NCI-H1092 (cell line): ENCODE data around the gene RECQL5.
"Not testable (repeated sequence)": the region's sequence is repeated elsewhere in the genome, so short reads cannot be mapped to it uniquely, and the experiment has no call there.

Experiments used
- DNase-seq: peaks from one replicate; lab custom pipeline; 2025; lab: John Stamatoyannopoulos, UW

RECQL5 gene

DNA sequence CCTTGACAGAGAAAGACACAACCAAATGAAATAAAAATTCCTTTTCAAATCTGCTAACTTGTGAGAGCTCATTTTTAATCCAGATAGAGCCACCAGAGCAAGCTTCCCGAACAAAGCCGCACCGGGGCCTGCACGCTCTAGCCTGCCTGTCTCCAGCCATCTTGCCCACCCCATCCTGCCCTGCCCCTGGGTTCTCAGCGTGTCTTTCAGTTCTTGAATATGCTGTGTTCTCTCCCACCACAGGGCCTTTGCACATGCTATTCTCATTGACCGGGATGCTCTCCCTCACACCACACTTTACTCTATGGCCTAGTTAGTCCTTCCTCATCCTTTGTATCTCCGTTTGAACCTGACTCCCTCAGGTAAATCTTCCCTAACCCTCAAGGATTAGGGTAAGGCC, 19.0 kb downstream of the RECQL5 start:
- no peak for DNase-seq

DNA sequence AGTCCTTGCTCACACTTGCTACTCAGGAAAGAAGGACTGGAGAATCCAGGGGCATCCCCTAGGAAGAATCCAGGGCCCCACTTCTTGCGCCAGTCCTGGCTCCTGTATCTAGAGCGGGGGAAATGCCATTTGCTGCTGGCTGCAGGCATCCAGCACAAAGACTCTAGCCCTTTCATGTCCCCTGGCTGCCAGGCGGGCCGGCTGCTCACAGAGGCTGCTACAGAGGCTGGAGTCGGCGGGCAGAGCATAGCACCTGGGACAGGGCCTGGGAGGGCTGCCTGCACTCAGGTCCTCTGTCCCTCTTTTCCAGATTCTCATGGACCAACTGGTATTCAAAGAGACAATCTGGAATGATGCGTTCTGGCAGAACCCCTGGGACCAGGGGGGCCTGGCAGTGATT, 19.9 kb downstream of the RECQL5 start:
- no peak for DNase-seq

DNA sequence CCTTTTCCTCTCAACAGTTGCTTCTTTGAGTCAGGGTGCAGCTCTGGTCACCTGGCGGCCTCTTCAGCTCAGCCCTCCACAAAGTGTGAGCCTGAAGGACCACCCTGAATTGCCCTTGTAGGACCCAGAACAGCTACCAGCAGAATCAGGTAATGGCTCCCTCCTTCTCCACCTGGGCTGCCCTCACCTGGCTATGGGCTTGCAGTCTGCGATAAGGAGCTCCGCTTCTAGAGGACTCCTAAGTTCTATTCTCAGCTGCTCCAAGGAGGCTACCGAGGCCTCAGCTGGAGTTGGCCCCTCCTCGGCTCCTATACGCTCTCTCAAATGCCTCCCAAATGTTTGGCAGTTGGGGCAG, 20.3 kb downstream of the RECQL5 start:
- DNase-seq: no peak

DNA sequence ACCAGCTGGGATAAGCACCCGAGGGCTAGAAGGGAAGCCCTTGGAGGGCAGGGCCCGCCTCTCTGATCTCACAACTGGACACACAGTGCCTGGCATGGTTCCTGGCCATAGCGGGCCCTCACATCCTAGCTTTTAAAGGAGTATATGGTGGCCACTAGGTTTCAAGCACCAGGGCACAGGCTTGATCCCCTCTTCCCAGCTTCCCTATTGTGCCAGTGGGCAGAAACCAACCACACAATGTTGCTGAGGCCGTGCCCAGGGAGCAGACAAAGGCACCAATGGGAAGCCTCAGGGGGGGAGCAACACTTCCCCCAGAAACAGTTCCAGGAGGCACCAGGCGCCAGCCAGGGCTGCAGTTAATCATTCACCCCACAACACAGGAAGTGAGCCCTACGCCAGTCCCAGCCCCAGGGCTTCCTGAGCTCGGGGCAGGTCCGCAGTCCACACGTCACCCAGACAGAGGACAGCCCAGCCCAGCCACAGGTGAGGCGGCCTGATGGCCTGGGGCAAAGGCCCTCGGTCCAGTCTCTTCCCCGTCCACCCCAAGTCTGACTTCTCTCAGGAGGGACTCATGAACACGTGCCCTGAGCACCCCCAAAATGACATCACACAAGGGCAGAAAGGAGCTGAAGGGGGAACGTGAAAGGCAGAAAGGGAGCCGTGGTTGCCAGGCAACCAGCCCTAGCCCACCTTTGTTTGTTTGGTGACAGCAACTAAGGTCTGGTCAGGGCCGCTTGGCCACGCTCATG, 20.9 kb downstream of the RECQL5 start:
- no peak for DNase-seq

DNA sequence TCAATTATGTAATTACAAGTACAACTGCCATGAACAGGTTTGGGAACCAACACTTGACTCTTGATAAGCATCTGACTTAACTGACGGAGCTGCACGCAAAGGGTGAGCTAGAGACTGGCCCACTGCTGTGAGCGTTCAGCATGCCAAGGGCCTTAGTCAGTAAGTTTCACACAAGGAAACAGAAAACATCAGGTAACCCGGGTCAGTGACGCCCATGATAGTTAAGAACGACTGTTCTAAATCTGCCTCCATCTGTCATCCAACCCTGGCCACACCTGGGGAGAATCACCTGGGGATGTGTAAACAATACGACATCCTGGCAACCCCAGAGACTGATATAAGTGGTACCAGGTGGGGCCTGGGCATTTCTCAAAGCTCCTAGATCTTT, 21.5 kb downstream of the RECQL5 start:
- no peak for DNase-seq

DNA sequence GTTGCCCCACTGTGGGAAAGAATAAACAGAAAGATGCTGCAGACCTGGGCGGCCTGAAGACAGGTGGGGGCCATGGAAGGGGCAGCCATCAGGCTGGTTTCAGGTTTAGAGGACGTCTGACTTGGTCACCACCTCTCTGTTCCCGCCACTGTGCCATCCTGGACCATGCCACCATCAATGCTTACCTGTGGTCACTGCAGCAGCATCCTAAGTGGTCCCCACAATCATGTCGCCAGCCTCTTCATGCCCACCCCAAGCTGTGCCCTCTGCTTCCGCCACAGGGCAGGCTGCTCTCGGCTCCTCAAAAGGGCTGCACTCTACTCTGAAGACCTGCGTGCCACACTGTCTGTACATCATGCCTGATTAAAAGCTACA, 23.3 kb downstream of the RECQL5 start:
- DNase-seq: no peak

DNA sequence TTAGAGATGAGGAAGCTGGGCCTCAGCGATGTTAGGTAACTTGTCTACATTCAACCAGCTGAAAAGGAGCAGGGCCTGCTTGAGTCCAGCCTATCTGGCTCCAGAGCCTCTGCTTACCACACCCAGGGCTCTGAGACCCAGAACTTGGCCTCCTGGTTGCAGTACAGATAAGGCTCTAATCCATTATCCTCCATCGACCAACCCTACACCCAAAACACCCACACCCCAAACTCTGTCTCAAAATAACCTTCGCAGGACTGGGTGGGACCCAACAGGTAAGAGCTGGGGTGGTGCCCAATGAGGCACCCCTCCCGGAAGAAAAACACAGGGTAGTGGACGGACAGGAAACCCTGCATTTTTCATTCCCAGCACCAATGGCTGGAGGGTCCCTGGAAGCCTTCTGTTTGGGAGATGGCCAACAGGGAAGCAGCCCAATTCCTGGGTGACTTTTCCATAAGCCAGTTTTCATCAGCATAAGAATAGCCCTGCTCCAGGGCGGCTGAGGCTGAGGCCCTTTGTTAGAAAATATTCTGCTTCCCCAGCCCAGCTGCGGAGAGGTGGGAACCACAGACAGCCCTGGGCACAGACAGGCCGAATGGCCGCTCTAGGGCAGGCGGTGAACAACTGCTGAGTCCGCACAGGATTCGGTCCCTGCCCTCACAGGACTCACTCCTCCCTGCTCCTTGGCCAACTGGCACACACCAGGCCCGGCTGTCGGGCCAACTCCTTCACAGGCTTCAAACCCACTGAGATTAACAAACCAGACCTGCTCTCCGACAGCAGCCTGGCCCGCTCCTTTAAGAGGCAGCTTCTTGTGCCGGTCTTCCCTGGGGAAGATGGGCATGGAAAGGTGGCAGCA, 23.9 kb downstream of the RECQL5 start:
- no peak for DNase-seq

DNA sequence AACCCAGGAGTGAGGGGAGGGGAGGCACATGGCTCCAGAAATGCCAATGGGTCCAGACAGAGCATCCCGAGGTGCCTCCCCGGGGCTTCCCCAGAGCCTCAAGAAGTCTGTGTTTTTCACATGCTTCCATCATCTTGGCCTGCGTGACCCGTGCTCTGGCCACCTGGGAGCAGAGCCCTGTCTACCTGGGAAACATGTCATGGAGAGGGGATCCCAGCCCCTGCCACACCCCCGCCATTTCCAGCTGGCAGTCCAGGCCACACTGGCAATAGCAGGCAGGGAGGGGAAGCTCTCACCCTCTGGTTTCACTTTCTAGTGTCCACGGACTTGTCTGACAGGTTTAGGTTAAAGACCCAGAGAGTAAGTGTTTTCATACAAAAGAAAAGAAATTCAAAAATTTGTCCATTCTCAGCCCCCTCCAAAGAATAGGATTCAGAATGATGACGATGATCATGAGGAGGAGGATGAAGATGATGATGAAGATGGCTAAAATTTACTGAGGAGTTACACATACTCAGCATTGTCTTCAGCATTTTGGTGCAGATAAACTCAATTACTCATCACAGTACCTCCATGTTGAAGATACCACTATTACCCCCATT, 24.7 kb downstream of the RECQL5 start:
- DNase-seq: no peak

DNA sequence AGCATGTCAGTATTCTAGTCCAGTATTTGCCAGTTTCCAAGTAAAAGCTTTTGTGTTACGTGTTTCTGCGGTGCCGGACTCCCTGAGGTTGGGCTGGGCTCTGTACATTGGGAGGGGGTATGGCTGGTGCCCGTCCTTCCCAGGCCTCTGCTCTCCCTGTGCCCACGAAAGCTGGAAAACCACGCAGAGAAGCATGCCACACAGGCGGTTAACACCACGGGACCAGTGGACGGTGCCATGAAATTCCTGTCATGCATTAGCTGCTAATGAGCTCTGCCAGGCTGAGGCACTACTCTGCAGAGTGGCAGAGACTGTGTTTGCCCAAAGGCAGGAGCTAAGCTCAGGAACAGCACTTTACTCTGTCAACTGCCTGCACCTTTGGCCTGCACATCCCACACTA, 25.6 kb downstream of the RECQL5 start:
- DNase-seq: no peak

DNA sequence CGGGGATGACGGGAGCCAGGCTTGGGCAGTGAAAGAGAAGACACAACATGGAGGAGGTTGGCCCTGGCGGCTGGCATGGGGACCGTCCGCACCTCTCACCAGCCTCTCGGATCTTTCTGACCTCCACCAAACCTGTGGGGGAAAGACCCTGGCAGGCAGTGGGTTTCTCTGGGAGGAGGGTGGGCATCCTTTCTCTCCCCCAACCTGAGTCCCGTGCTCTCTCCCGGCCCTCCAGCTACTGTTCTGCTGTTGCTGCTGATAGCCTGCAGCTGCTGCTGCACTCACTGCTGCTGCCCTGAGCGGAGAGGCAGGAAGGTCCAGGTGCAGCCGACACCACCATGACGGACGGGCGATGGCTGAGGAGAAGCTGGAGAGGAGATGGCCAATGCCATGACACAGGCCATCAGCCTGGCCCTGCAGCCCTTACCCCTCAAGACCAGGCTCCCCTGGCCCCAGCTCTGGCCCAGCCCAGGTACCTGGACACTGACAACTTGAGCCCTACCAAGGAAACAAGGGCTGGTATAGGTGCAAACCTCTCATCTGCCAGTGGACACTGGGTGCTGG, 26.3 kb downstream of the RECQL5 start:
- no peak for DNase-seq

DNA sequence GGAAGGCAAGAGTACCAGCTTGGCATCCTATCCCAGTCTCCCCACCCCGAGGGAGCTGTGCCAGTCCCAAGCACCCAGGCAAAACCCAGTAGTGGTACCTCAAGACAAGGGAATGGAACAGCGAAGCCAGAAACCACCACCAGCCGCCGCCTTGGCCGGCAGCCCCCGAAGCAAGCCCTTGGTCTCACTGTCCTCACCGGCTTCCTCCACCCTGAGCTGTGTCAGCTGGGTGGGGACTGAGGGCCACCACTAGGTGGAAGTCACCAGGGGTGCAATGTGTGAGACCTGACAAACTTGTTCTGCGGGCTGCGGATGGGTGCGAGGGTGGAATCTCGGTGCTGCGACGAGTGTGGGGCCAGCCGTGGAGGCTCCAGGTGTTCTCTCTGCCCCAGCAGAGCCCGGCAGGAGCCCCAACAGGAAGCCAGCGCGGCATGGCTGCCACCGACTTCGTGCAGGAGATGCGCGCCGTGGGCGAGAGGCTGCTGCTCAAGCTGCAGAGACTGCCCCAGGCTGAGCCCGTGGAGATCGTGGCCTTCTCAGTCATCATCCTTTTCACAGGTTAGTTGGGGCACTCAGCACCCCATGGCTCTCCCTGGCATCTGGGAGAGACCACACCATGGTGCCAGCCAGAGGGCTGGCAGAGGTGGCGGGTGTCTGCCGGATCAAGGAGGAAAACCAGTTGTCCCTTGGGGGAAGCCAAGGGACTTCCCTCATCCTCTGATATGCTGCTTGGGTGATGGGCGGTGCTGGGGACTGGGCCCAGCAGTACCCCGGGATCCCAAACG, 27.0 kb downstream of the RECQL5 start:
- DNase-seq: no peak

DNA sequence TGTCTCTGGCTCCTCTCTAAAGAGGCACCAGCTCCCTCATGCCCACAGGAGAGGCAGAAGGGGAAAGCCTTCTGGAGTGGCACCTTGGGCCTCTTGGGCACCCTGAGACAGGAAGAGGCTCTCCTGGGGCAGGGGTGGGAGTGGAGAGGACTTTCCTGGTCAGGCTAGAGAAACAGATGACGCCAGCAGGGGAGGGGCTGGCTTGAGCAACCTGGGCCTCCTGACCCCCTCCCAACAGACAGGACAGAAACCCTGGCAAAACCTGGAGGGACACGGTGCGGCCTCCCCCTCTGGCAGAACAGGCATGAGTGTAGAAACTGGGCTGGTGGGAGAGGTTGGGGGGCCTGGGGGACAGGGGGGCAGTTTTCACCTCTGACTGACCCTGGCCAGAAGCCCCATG, 27.6 kb downstream of the RECQL5 start:
- DNase-seq: no peak

DNA sequence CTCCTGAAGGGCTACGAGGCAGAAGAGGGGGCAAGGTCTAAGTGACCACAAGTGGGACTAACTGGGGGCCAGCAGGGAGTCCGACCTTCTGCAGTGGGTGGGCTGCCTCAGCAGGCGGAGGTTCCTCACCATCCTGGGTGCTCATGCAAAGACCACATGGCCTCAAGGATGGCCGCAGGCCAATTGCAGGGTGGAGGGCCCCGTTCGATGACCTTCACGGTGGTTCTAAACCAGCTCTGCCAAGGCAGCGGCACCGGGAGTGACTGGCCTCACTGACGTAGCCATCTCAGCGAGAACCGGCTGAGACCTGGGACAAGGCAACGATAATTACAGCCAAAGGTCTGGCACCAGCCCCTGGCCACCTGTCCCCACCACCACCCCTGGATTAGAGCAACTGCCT, 28.1 kb downstream of the RECQL5 start:
- no peak for DNase-seq

DNA sequence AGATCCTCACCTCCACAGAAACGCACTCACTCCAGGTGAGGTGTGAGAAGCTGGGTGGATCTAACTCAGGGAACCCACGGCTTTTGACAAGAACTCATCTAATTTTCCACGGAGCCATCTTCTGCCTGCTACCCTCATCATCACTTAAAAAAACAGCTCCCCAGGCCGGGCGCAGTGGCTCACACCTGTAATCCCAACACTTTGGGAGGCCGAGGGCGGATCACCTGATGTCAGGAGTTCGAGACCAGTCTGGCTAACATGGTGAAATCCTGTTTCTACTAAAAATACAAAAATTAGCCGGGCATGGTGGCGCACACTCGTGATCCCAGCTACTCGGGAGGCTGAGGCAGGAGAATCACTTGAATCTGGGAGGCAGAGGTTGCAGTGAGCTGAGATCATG, 28.9 kb downstream of the RECQL5 start:
- DNase-seq: not testable (repeated sequence)

DNA sequence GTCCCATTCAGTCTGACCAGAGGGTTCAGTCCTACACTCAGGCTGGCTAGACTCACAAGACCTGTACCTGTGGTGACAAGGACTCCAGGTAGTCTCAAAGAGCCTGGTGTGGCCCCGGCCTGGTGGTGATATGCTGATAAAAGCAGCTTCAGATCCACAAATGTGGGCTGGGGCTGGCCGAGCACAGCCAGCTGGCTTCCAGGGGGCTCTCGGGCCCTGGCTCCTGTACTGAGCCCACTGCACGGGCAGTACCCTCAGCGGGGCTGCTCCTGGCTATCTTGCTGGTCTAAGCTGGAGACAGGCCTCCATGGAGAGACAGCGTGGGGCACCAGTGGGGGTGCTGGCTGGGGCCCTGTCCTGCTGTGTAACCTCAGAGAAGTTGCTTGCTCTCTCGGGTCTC, 29.4 kb downstream of the RECQL5 start:
- DNase-seq: no peak

DNA sequence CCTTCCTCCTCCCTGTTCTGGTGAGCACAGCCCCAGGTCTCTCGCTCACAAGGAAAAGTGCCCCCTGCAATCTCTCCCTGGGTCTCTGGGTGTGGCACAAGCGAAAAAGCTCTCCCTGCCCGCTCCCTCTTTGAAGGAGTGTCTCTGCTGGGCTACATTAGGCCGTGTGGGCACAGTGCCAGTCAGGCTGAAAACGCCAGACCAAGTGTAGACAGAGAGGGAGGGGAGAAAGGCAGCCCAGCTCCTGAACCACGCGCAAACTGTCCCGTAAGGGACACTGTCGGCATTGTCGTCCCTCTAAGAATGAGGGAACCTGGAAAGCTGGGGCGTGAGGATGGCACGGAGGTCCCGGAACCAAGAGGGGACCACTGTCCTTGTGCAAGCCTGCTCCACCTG, 29.8 kb downstream of the RECQL5 start:
- DNase-seq: no peak

DNA sequence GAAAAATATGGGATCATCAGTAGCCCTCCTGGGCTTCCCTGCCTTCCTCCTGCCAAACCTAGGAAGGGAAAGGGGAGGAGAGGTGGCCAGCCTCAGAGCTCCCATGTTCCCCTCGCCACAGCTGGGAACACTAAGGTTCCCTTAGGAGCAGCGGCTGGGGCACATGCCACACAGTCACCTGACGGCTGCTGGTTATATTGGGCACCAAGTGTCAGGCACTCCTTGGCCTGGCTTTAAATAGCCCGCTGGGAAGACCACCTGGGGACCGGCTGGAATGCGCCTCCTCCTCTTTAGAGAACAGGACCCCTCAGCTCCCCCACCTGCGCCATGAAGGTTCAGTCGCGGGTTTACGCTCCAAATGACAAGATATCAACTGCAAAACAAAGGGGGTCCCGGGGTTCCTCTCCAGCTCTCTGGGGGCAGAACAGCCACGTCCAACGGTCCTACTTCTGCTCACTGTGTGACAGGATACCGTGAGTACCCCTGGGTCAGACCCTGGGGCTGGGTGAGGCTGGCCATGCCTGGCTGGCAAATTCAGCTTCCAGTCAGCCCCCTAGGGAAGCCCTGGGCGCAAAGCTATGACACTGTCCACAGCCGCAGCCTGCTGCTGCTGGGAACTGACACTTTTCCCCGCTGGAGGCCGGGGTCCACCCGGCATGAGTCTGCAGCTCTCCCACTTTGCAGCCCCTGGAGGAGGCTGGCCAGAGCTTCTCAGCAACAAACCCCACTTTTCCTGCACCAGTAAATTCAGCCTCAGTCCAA, 30.4 kb downstream of the RECQL5 start:
- DNase-seq: no peak

DNA sequence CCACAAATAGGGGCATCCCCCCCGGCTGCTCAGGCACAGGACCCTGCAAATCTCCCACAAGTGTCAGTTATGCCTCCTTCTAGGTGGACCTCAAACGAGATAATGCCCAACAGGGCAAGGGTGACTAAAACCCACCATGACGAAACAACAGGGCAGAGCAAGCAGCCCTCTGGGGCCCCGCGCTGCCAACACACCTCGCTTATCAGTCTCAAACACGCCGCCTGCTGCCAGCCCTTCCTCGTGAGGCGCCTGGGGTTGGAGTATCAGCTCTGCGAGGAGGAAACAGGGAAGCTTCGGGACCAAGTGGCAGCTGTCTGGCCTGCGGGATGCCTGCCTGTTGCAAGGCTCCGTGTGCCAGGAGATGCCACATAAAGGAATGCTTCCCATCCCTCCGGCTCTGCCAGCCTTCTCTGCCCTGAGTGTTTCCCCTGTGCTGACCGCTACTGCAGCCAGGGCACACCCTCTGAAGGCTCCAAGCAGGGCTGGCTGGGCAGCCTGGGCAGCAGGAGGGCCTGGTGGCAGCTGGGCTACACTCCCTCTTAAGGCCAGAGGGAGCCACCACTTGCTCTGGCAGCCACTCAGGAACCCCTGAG, 31.2 kb downstream of the RECQL5 start:
- no peak for DNase-seq

DNA sequence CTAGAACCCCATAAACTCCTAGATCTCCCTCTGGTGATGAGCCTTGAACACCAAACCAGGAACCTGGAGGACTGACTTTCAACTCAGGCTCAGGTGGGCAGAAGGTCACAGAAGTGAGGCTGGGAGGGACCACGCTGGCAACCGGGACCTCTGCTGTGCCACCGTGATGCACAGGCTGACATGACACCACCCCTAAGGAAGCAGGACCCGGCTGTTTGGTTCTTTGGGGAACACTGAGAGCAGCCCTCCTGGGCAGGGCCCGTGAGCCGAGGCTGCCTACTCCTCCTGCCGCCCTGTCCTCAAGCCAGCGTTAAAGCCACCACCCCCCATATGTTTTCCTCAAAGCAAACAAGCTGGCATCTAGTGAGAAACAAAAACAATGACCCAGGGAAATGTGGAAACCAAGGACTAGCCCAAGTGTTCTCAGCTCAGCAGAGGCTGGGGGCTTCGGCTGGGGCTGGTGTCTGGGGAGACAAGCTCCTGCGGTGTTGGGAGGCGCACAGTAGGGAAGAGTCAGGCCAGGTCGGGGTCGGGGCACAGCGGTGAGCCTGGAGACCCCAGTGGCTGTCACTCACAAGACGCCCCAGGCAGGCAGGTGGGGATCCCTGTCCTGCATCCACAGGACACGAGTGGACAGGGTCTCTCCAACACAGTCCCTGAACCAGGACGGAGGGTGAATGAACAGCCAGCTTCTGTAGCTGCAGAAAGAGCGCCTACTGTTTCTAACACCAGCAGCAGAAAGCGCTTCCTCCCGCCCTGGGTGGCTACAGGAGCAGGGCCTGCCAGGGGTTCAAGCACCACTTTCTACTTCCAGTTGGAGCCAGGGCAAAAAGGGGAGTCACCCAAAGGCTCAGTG, 32.0 kb downstream of the RECQL5 start:
- DNase-seq: no peak

DNA sequence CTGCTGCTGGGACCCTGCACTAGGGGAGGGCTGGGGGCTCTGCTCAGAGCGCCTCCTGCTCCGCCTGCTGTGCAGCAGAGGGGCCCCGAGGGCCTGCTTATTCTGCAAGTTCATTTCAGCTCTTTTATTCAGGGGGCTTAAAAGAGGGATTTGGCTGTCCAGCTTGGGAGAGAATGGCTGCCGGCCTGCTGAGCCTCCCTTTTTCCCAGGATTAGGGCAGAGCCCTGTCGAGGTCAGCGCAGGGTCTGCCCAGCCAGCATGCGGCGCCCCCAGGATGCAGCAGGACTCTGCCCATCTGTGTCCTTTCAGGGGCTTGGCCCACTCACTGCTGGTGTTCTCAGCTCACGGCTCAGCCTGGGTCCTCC, 32.6 kb downstream of the RECQL5 start:
- no peak for DNase-seq
